Thoracic aorta (tissue), 2 donors: ENCODE data around the gene WWC2. TPM values are rescaled to one million over a fixed set of nuclear protein-coding genes. Genes with fewer than 3 reads are reported as not detected.

Experiments used
- ATAC-seq: fragments of 150-250 bp; one replicate; pipeline ENCODE4 v1.8.0; 2017; ENCODE audit warnings: low read depth; ENCODE audit not compliant: insufficient number of reproducible peaks, low FRiP score
- DNase-seq: peaks from one replicate; pipeline ENCODE4 v3.0.0-alpha.2; 2020; ENCODE audit warnings: low spot score
- H3K27ac ChIP-seq, 2 donors: fragments of 200-600 bp; sonication (generic); 1 replicate in 1 of 2; 2 replicates in 1 of 2; pipeline ENCODE4 v1.5.1; 2016; ENCODE audit warnings: mild to moderate bottlenecking in 2 of 2, moderate library complexity in 2 of 2
- H3K27me3 ChIP-seq: fragments of 200-600 bp; sonication (generic); replicated peaks from 2 replicates; pipeline ENCODE4 v1.6.0; 2016; ENCODE audit warnings: mild to moderate bottlenecking; ENCODE audit not compliant: insufficient read depth
- H3K36me3 ChIP-seq: fragments of 200-600 bp; sonication (generic); one replicate; pipeline ENCODE4 v1.5.1; 2016
- H3K4me1 ChIP-seq, 2 donors: fragments of 200-600 bp; sonication (generic); 1 replicate in 1 of 2; 2 replicates in 1 of 2; pipeline versions ENCODE4 v1.5.1 to v1.6.0; 2016; ENCODE audit warnings: low read depth in 2 of 2, mild to moderate bottlenecking in 1 of 2; ENCODE audit not compliant: control insufficient read depth in 1 of 2
- H3K4me3 ChIP-seq: fragments of 200-600 bp; sonication (generic); 2 replicates; pipeline ENCODE4 v1.5.1; 2016; ENCODE audit warnings: mild to moderate bottlenecking
- H3K9me3 ChIP-seq: fragments of 200-600 bp; sonication (generic); 2 replicates; pipeline ENCODE4 v1.5.1; 2016
- total RNA-seq, 2 donors: library from RNA; depleted of rRNA; stranded (reverse); fragments of >200 nt; gene quantifications; one replicate each; pipeline versions ENCODE4 v1.1.0 to v1.2.3, GENCODE V29; 2016
- TF ChIP-seq, protein P1 (sequence below): fragments of 200-600 bp; sonication (generic); IDR thresholded peaks from one replicate; pipeline ENCODE4 v1.5.1; 2019; ENCODE audit warnings: antibody characterized with exemption

The WWC2 gene
- total RNA-seq, 2 donors from 2014 or later: 21.1 to 44.8 TPM

DNA sequence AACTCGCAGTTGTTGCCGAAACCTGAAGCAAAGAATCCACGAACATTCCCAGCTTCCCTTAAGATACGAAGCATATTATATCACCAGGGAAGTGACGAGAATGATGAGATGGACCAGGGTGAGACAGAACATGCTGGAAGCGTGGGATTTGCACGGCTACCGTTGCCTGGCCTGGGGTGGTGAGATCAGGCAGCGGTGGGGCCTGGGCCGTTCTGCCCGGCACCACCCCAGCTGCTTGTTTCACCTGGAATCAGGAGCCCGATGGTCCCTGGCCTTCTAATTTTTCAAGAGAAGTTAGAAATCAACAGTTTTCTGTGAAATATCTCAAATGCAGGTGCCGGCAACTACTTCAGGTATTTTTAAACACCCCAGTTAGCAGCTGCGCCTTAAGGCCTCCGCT is 215.3 kb downstream of the WWC2 start:
- DNase-seq: no peak

DNA sequence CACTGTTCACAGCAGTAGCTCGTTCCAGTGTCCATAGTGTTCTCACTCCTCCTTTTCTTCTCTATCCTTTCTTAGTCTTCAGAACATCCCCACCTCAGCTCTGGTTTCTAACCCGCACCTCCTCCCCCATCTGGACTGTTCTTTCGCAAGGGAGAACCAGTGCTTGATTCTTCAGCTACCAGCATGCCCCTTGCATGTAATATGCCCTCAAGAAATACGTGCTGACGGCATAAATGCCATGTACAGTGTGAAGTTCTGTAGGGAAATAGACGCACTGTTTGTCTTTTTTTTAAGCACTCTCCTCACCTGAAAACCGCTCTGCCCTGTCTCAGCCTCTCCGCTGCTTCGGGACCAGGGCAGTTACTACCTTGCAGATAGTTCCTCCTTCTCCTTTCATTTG is 215.7 kb downstream of the WWC2 start:
- no peak for DNase-seq
- Histone ChIP-seq H3K27me3 (no peaks in the 10 kb centered on the region), H3K9me3 (no peaks in the 10 kb centered on the region), H3K4me3 (no peak overlapping the region), H3K36me3 (peaks cover 24% of the 10 kb centered on the region), H3K4me1 (no peaks in the 10 kb centered on the region), H3K27ac (no peak overlapping the region)
- TF ChIP-seq, protein P1, sequence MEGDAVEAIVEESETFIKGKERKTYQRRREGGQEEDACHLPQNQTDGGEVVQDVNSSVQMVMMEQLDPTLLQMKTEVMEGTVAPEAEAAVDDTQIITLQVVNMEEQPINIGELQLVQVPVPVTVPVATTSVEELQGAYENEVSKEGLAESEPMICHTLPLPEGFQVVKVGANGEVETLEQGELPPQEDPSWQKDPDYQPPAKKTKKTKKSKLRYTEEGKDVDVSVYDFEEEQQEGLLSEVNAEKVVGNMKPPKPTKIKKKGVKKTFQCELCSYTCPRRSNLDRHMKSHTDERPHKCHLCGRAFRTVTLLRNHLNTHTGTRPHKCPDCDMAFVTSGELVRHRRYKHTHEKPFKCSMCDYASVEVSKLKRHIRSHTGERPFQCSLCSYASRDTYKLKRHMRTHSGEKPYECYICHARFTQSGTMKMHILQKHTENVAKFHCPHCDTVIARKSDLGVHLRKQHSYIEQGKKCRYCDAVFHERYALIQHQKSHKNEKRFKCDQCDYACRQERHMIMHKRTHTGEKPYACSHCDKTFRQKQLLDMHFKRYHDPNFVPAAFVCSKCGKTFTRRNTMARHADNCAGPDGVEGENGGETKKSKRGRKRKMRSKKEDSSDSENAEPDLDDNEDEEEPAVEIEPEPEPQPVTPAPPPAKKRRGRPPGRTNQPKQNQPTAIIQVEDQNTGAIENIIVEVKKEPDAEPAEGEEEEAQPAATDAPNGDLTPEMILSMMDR: no peak
- no peak for ATAC-seq

More for the DNA sequence above, 215.3 kb downstream of the WWC2 start:
- H3K4me3 ChIP-seq: no peak overlapping the region
- H3K27ac ChIP-seq: no peak overlapping the region
- H3K4me1 ChIP-seq: no peaks in the 10 kb centered on the region
- peaks cover 24% of the 10 kb centered on the region for H3K36me3 ChIP-seq
- H3K27me3 ChIP-seq: no peaks in the 10 kb centered on the region
- no peaks in the 10 kb centered on the region for H3K9me3 ChIP-seq
- TF ChIP-seq, protein P1: no peak
- no peak for ATAC-seq

DNA sequence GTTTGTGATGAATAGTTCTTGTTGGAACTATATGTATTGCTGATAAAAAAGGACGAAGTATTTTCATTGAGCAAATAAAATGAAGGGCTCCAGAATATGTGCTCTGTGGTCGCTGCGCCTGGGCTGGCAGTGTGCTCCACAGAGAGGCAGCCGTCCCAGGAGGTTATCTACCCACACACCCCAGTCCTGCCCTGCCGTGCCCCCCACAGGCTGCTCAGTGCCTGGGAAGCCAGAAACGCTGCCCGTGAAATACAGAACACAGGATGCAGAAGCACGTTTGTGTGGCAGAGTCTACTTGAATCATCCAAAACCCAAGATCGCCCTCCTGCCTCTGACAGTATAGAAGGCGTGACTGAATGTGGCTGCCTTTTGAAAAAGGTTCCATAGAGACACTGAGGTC is 219.6 kb downstream of the WWC2 start:
- TF ChIP-seq, protein P1: no peak
- no peak for ATAC-seq

DNA sequence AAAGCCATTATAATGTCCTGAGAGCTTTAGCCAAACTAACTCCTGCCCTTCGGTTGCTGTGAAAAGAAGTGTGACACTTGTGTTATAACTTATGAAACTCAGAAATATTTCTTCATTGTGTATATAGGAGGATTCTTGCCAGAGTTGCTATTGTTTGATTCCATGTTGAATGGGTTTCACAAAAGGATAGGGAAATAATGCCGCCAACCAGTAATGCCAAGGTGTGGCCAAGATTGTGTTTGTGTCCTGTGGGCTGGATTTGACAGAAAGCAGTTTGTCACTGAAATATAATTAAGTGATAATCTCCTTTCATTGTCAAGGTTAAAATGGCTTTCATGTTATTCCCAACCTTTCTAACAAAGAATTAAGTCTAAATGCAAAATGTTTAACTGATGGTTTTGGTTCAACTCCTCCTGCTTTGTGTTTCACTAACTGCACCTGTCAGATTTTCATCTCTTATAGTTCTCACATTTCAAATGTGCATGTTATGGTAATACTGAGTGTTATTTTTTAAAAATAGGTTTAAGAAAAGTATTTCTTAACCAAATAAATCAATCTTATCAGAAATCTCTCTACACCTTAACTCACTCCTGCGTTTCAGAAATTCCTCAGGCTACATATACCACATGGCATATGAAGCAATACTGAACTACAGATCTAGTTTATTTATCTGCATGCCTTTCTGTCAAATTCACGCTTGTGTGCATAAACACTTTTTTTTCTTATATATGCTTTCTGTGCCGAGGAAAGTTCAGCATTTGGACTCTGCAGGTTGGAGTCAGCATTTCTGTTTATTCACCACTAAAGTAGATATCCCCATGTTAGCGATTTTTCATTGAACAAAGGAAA is 221.4 kb downstream of the WWC2 start, which contains the start of gene CLDN22:
CLDN22 (minus strand) TSS at position 66 of the 849 bp plus-strand sequence; CDS start at position 8, 58 bp downstream.
- TF ChIP-seq, protein P1: no peak
- Histone ChIP-seq H3K27me3 (no peaks in the 10 kb centered on the region), H3K36me3 (no peaks in the 10 kb centered on the region), H3K4me1 (no peaks in the 10 kb centered on the region), H3K4me3 (no peak within 1 kb of the TSS), H3K27ac (no peak within 1 kb of the TSS), H3K9me3 (no peaks in the 10 kb centered on the region)
- no peak for ATAC-seq
- DNase-seq: no peak

More for the DNA sequence above, 219.6 kb downstream of the WWC2 start:
- peaks cover 14% of the 10 kb centered on the region for H3K36me3 ChIP-seq
- no peaks in the 10 kb centered on the region for H3K4me1 ChIP-seq
- H3K27ac ChIP-seq: no peak overlapping the region
- no peak for DNase-seq
- no peaks in the 10 kb centered on the region for H3K9me3 ChIP-seq
- H3K4me3 ChIP-seq: no peak overlapping the region
- no peaks in the 10 kb centered on the region for H3K27me3 ChIP-seq

DNA sequence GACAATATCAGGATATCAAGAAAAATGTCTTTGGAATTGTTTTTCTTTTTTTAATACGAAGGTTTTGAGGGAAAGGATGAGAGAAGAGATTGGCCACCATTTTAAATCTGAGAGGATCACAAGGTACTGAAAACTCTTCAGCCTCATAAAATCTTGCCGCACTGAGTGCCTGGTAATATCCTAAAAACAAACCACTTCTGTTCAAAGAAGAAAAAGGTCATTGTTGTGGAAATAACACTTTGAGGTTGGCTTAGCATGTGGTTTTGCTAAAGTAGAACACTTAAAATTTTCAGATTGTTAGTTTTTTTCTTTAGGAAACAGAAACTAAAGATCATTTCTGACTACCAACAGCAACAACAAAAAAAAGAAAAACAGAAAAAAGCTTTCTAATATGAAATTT is 222.0 kb downstream of the WWC2 start:
- no peak for DNase-seq
- no peak overlapping the region for H3K4me3 ChIP-seq
- TF ChIP-seq, protein P1: no peak
- no peak overlapping the region for H3K27ac ChIP-seq
- no peaks in the 10 kb centered on the region for H3K4me1 ChIP-seq
- H3K36me3 ChIP-seq: no peaks in the 10 kb centered on the region
- no peak for ATAC-seq
- no peaks in the 10 kb centered on the region for H3K9me3 ChIP-seq
- no peaks in the 10 kb centered on the region for H3K27me3 ChIP-seq
